ENCODE data around the gene SMAD9.

DNA sequence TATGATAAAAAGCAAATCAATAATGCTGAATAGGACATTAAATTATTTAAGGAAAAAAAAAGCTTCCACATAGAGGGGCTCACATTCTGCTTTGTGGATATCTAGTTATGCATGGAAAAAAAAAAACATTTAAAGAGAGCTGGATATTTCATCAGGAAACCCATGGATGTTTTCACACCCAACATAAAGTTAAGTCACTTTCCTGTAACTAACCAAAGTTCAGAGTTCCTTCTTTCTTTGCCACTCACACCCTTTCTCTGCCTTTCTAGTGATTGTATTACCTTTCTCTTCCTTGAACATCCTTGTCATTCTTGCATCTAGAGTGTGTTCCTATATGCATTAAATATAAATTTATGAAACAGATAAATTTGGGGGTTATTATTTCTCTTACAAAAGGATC, 53.8 kb downstream of the SMAD9 start:
- TF ChIP-seq, protein P1, sequence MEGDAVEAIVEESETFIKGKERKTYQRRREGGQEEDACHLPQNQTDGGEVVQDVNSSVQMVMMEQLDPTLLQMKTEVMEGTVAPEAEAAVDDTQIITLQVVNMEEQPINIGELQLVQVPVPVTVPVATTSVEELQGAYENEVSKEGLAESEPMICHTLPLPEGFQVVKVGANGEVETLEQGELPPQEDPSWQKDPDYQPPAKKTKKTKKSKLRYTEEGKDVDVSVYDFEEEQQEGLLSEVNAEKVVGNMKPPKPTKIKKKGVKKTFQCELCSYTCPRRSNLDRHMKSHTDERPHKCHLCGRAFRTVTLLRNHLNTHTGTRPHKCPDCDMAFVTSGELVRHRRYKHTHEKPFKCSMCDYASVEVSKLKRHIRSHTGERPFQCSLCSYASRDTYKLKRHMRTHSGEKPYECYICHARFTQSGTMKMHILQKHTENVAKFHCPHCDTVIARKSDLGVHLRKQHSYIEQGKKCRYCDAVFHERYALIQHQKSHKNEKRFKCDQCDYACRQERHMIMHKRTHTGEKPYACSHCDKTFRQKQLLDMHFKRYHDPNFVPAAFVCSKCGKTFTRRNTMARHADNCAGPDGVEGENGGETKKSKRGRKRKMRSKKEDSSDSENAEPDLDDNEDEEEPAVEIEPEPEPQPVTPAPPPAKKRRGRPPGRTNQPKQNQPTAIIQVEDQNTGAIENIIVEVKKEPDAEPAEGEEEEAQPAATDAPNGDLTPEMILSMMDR (conservative IDR thresholded peaks at IDR 0.05): no peak
- TF ChIP-seq ZFX (IDR thresholded peaks at IDR 0.05): no peak

All from C4-2B (cell line).